Endodermal cell (in vitro differentiated cells): ENCODE data around the gene ZFYVE19. TPM values are rescaled to one million over a fixed set of nuclear protein-coding genes. Genes with fewer than 3 reads are reported as not detected.

Experiments
- DNase-seq: peaks from one replicate; pipeline ENCODE4 v3.0.0-alpha.2; 2017
- H3K27ac ChIP-seq: 2 replicates; pipeline ENCODE4 v1.5.1; 2013; ENCODE audit warnings: mild to moderate bottlenecking, low read depth, low read length, moderate library complexity
- H3K27me3 ChIP-seq: 2 replicates; pipeline ENCODE4 v1.6.1; 2013; ENCODE audit warnings: mild to moderate bottlenecking, low read length, moderate library complexity; ENCODE audit not compliant: insufficient read depth, control insufficient read depth, poor library complexity, severe bottlenecking
- H3K36me3 ChIP-seq: 2 replicates; pipeline ENCODE4 v1.7.0; 2013; ENCODE audit warnings: mild to moderate bottlenecking, low read length, moderate library complexity; ENCODE audit not compliant: control insufficient read depth, insufficient read depth
- H3K4me1 ChIP-seq: one replicate; pipeline ENCODE4 v1.7.0; 2013; ENCODE audit warnings: low read length; ENCODE audit not compliant: control insufficient read depth, insufficient read depth
- H3K4me3 ChIP-seq: 2 replicates; pipeline ENCODE4 v1.5.1; 2013; ENCODE audit warnings: mild to moderate bottlenecking, low read length, moderate library complexity
- H3K9ac ChIP-seq: 2 replicates; pipeline ENCODE4 v1.6.1; 2013; ENCODE audit warnings: mild to moderate bottlenecking, low read length, moderate library complexity; ENCODE audit not compliant: poor library complexity, severe bottlenecking; ENCODE audit errors: extremely low read depth
- H3K9me3 ChIP-seq: 2 replicates; pipeline ENCODE4 v1.6.1; 2013; ENCODE audit warnings: mild to moderate bottlenecking, low read length, moderate library complexity; ENCODE audit not compliant: control insufficient read depth
- H3K27ac Mint-ChIP-seq: 2 replicates; pipeline ENCODE4 v1.8.0; 2020; ENCODE audit warnings: mixed read lengths
- H3K27me3 Mint-ChIP-seq: 2 replicates; pipeline ENCODE4 v1.8.0; 2021; ENCODE audit warnings: mild to moderate bottlenecking, mixed read lengths; ENCODE audit not compliant: insufficient read depth
- H3K36me3 Mint-ChIP-seq: 2 replicates; pipeline ENCODE4 v1.8.0; 2020; ENCODE audit warnings: low read depth, mixed read lengths
- H3K4me1 Mint-ChIP-seq: 2 replicates; pipeline ENCODE4 v1.8.0; 2020; ENCODE audit warnings: mixed read lengths
- H3K4me3 Mint-ChIP-seq: 2 replicates; pipeline ENCODE4 v1.8.0; 2020; ENCODE audit warnings: mild to moderate bottlenecking, moderate library complexity, mixed read lengths
- H3K9me3 Mint-ChIP-seq: 2 replicates; pipeline ENCODE4 v1.8.0; 2020; ENCODE audit warnings: mild to moderate bottlenecking, mixed read lengths
- CTCF ChIP-seq: fragments of 200-600 bp; sonication (generic); conservative IDR thresholded peaks from 2 replicates; pipeline ENCODE4 v1.5.0; 2021; ENCODE audit warnings: antibody characterized with exemption, mild to moderate bottlenecking
- WGBS, 2 experiments: methylation state at CpG; one replicate each; pipeline versions ENCODE4 v1.1.5 to v1.1.7; 2013; ENCODE audit warnings: missing lambda C conversion rate in 2 of 2, mixed read lengths in 1 of 2; ENCODE audit not compliant: insufficient coverage in 1 of 2, insufficient read length in 1 of 2; 5-methylcytosine and 5-hydroxymethylcytosine counted together
- long read RNA-seq, 4 experiments: library from polyadenylated mRNA in 2 of 4; library from RNA in 1 of 4; library from capped mRNA in 1 of 4; stranded (forward) in 3 of 4; unstranded in 1 of 4; transcript quantifications; one replicate each; pipeline ENCODE4 v2.0.0, GENCODE V29; 2020 to 2021; ENCODE audit warnings: inconsistent platforms in 1 of 4
- polyA plus RNA-seq, 2 experiments: library from polyadenylated mRNA; stranded (reverse); fragments of 50-300 nt; gene quantifications; one replicate each; pipeline ENCODE4 v1.2.3, GENCODE V29; 2013
- total RNA-seq, 2 donors: library from RNA; stranded (reverse); fragmentation: NEBNext Ultra II Directional in 1 of 2; extraction: Animal tissue kit (Norgen Biotek cat#: 25700) in 1 of 2; gene quantifications; 2 replicates in 1 of 2; 3 replicates in 1 of 2; pipeline ENCODE4 v1.2.1, GENCODE V29; 2021

ZFYVE19 gene, protein sequence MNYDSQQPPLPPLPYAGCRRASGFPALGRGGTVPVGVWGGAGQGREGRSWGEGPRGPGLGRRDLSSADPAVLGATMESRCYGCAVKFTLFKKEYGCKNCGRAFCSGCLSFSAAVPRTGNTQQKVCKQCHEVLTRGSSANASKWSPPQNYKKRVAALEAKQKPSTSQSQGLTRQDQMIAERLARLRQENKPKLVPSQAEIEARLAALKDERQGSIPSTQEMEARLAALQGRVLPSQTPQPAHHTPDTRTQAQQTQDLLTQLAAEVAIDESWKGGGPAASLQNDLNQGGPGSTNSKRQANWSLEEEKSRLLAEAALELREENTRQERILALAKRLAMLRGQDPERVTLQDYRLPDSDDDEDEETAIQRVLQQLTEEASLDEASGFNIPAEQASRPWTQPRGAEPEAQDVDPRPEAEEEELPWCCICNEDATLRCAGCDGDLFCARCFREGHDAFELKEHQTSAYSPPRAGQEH
- 10 to 100 TPM; 15.6 to 15.9 TPM for total RNA-seq
- 15.9 TPM for polyA plus RNA-seq (2013, experiment 1 of 2)
- 15.6 TPM for polyA plus RNA-seq (2013, experiment 2 of 2)
- long read RNA-seq, experiment 1, partial matches to known transcripts = 2 of 7 reads
- long read RNA-seq, experiment 1, other reads (novel, unspliced or antisense) = 1 of 7 reads
- long read RNA-seq, experiment 2, transcript ZFYVE19-203 (11 exons, 2,775 nt) = major isoform, 9 of 19 reads
- long read RNA-seq, experiment 2, partial matches to known transcripts = 2 of 19 reads
- long read RNA-seq, experiment 2, other reads (novel, unspliced or antisense) = 5 of 19 reads
- long read RNA-seq, experiment 3, transcript ZFYVE19-203 (11 exons, 2,775 nt) = major isoform, 33 of 74 reads
- long read RNA-seq, experiment 3, partial matches to known transcripts = 13 of 74 reads
- long read RNA-seq, experiment 3, other reads (novel, unspliced or antisense) = 18 of 74 reads
- long read RNA-seq, experiment 4, transcript ZFYVE19-203 (11 exons, 2,775 nt) = major isoform, 9 of 11 reads
- long read RNA-seq, experiment 4, partial matches to known transcripts = 1 of 11 reads
- long read RNA-seq, experiment 4, other reads (novel, unspliced or antisense) = 0 of 11 reads

DNA sequence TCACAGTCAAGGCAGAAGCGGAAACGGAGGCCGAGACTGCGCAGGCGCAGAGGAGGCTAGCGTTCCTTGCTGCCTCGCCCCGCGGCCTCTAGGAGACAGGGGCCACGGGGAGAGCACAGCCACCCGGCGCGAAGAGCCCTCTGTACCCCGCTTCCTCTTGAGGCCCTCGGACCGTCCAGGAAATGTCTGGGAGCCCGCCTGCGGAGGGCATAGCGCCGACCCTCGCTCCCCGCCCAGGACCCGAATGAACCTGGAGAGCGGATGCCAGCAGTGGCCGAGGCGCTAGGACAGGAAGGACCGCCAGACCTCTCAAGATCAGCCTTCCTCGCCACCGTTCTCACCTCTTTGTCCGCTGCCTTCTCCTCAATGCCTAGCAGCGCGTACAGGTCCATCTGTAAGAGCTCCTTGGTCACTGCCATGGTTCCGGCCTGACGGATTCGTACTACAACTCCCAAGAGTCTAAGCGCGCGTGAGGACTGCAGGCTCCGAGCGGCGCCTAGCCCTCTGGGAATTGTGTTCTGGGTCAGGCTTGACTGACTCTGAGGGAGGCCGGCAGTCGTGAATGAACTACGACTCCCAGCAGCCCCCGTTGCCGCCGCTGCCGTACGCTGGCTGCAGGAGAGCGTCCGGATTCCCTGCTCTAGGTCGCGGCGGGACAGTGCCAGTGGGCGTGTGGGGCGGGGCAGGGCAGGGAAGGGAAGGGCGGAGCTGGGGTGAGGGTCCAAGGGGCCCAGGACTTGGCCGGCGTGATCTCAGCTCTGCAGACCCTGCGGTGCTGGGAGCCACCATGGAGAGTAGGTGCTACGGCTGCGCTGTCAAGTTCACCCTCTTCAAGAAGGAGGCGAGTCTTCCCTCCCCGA lies at the start of gene ZFYVE19, which contains the start of gene DNAJC17:
Gene ZFYVE19 (plus strand): TSS at position 62 of the 860 bp plus-strand sequence. CDS start 501 bp downstream, at position 563.
Gene DNAJC17 (minus strand): TSS at position 446 of the 860 bp plus-strand sequence. CDS start 27 bp downstream, at position 419.
- WGBS, 2 experiments = 0 to 1% methylated on average over 29 to 64 of the region's 64 CpGs
- H3K4me3 Mint-ChIP-seq = peak within 1 kb of the TSS; percentile 92
- Histone ChIP-seq H3K9ac (peak within 1 kb of the TSS; percentile 84), H3K4me1 (no peaks in the 10 kb centered on the region), H3K9me3 (no peaks in the 10 kb centered on the region), H3K27me3 (no peaks in the 10 kb centered on the region), H3K4me3 (peak within 1 kb of the TSS; percentile 99), H3K27ac (peak within 1 kb of the TSS; percentile 66), H3K36me3 (no peaks in the 10 kb centered on the region)
- H3K9me3 Mint-ChIP-seq = no peaks in the 10 kb centered on the region
- peak; percentile 99 for DNase-seq
- peak within 1 kb of the TSS; percentile 94 for H3K27ac Mint-ChIP-seq
- peaks cover 8% of the 10 kb centered on the region for H3K36me3 Mint-ChIP-seq
- no peaks in the 10 kb centered on the region for H3K27me3 Mint-ChIP-seq
- TF ChIP-seq CTCF = peak; percentile 31
- H3K4me1 Mint-ChIP-seq = peaks cover 10% of the 10 kb centered on the region

- no peak overlapping the region for H3K4me3 ChIP-seq
- no peaks in the 10 kb centered on the region for H3K36me3 ChIP-seq
- Mint-ChIP-seq H3K4me1 (peaks cover 14% of the 10 kb centered on the region), H3K9me3 (no peaks in the 10 kb centered on the region), H3K36me3 (no peaks in the 10 kb centered on the region), H3K27ac (no peak overlapping the region), H3K4me3 (no peak overlapping the region), H3K27me3 (no peaks in the 10 kb centered on the region)
- no peak for DNase-seq
- TF ChIP-seq CTCF = no peak
- H3K27ac ChIP-seq = no peak overlapping the region
- 93 to 95% methylated on average over 4 to 5 of the region's 5 CpGs for WGBS, 2 experiments
- H3K9ac ChIP-seq = no peak overlapping the region
- H3K4me1 ChIP-seq = no peaks in the 10 kb centered on the region
- H3K27me3 ChIP-seq = no peaks in the 10 kb centered on the region
- H3K9me3 ChIP-seq = no peaks in the 10 kb centered on the region
Observed at GRCh38 chr15:40759961-40760360, 46.9 kb upstream of the ZFYVE19 start.
